Erythroblast (primary cell): Measurements from ENCODE around the gene ZC3H6.

Experiments used
- GATA1 ChIP-seq: IDR thresholded peaks from 2 replicates; pipeline ENCODE4 v1.6.1; 2011; ENCODE audit warnings: low read depth, mild to moderate bottlenecking, control low read depth, low read length, moderate library complexity
- POLR2A ChIP-seq: IDR thresholded peaks from 2 replicates; pipeline ENCODE4 v1.6.1; 2011; ENCODE audit warnings: mild to moderate bottlenecking, low read length

DNA sequence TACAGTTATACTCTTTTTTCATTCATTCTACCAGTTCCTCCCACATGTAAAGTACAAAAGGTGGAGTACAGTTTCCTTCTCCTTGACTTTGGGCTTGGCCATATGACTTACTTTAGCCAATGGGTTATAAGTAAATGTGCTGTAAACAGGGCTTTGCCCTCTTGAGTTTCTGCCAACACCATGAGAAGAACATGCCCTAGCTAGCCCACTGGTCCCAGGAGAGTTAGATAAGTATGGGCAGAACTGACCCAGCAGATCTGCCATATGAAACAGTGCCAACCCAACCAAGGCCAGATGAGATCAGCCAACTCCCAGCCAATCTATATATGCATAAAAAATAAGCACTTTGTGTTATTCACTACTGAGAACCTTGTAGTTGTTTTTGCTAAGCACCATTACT lies 46.0 kb upstream of the ZC3H6 start:
- TF ChIP-seq POLR2A (no peak), GATA1 (no peak)
